Endothelial cell of umbilical vein (primary cell): Measurements from ENCODE around the gene TSPEAR.

Source experiments
- CTCF ChIP-seq, 2 donors: IDR thresholded peaks; 1 replicate in 1 of 2; 2 replicates in 1 of 2; pipeline ENCODE4 v1.5.1; 2011; ENCODE audit warnings: low read length in 2 of 2, mild to moderate bottlenecking in 2 of 2, moderate library complexity in 2 of 2, control low read depth in 1 of 2, inconsistent platforms in 1 of 2, low read depth in 1 of 2; ENCODE audit not compliant: insufficient read depth in 1 of 2; ENCODE audit errors: extremely low read depth in 1 of 2
- EZH2 ChIP-seq: IDR thresholded peaks from 2 replicates; pipeline ENCODE4 v1.6.1; 2012; ENCODE audit warnings: borderline replicate concordance, low read depth, mild to moderate bottlenecking, moderate library complexity, low read length, inconsistent platforms; ENCODE audit not compliant: severe bottlenecking
- JUN ChIP-seq: IDR thresholded peaks from 2 replicates; pipeline ENCODE4 v1.6.1; 2011; ENCODE audit warnings: borderline replicate concordance, low read depth; ENCODE audit not compliant: insufficient read length, insufficient read depth

GRCh38 chr21:44497703-44498126 is 213.7 kb downstream of the TSPEAR start:
- TF ChIP-seq EZH2 (no peak), CTCF (IDR thresholded peaks at IDR 0.05; ENCODE audit: extremely low read depth in 1 of 2, insufficient read depth in 1 of 2, low read depth in 1 of 2, low read length in 2 of 2) (no peak), JUN (no peak)
